GM18861 (cell line): ENCODE results near the gene NPHP1.
"Not testable (repeated sequence)": the region's sequence is repeated elsewhere in the genome, so short reads cannot be mapped to it uniquely, and the experiment has no call there.

ENCODE experiments used
- ATAC-seq: cut with Tn5 transposase; IDR thresholded peaks from one replicate; pipeline ENCODE4 v1.9.1; 2021; ENCODE audit not compliant: unreplicated experiment

Gene NPHP1

GRCh38 chr2:110131166-110131565 is 73.6 kb downstream of the NPHP1 start:
- no peak for ATAC-seq

GRCh38 chr2:110130757-110131156 is 74.1 kb downstream of the NPHP1 start:
- no peak for ATAC-seq

- ATAC-seq, result no peak
Observed at GRCh38 chr2:110126906-110127305, 77.9 kb downstream of the NPHP1 start.

GRCh38 chr2:110126086-110126773 is 78.6 kb downstream of the NPHP1 start:
- no peak for ATAC-seq

GRCh38 chr2:110124939-110125691 is 79.7 kb downstream of the NPHP1 start:
- ATAC-seq, result no peak

GRCh38 chr2:110124038-110124825 is 80.6 kb downstream of the NPHP1 start:
- no peak for ATAC-seq

- no peak for ATAC-seq
Observed at GRCh38 chr2:110121592-110121991, 83.2 kb downstream of the NPHP1 start.

GRCh38 chr2:110121052-110121334 is 83.8 kb downstream of the NPHP1 start:
- no peak for ATAC-seq

- no peak for ATAC-seq
Observed at GRCh38 chr2:110120171-110121051, 84.4 kb downstream of the NPHP1 start.

GRCh38 chr2:110116033-110116710 is 88.6 kb downstream of the NPHP1 start:
- no peak for ATAC-seq

GRCh38 chr2:110115291-110116032 is 89.4 kb downstream of the NPHP1 start, which contains the start of gene MALL:
MALL (minus strand) TSS chr2:110115822; CDS start chr2:110115792, 30 bp downstream.
- ATAC-seq, result no peak

- ATAC-seq, result no peak
Observed at GRCh38 chr2:110114831-110115255, 90.0 kb downstream of the NPHP1 start.

GRCh38 chr2:110113961-110114591 is 90.7 kb downstream of the NPHP1 start:
- no peak for ATAC-seq

- ATAC-seq, result not testable (repeated sequence)
Observed at GRCh38 chr2:110108291-110108690, 96.5 kb downstream of the NPHP1 start.

- no peak for ATAC-seq
Observed at GRCh38 chr2:110107092-110108079, 97.4 kb downstream of the NPHP1 start.

GRCh38 chr2:110106642-110107041 is 98.2 kb downstream of the NPHP1 start:
- ATAC-seq, result no peak

GRCh38 chr2:110105608-110106467 is 99.0 kb downstream of the NPHP1 start:
- no peak for ATAC-seq
